Measurements from ENCODE around the gene BLOC1S3.

Gene BLOC1S3

DNA sequence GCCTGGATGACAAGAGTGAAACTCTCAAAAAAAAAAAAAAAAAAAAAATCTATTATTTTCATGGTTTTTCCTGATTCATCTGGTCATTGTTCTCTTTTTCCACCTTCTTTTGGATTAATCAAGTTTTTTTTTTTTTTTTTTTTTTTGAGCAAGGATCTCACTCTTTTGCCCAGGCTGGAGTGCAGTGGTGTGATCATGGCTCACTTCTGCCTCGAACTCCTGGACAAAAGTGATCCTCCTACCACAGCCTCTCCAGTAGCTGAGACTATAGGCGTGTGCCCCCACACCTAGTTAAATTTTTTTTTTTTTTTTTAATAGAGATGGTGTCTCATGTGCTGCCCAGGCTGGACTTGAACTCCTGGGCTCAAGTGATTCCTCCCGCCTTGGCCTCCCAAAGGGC, 27.7 kb downstream of the BLOC1S3 start:
- no peak overlapping the region for H3K27ac ChIP-seq
- TF ChIP-seq, protein P1, sequence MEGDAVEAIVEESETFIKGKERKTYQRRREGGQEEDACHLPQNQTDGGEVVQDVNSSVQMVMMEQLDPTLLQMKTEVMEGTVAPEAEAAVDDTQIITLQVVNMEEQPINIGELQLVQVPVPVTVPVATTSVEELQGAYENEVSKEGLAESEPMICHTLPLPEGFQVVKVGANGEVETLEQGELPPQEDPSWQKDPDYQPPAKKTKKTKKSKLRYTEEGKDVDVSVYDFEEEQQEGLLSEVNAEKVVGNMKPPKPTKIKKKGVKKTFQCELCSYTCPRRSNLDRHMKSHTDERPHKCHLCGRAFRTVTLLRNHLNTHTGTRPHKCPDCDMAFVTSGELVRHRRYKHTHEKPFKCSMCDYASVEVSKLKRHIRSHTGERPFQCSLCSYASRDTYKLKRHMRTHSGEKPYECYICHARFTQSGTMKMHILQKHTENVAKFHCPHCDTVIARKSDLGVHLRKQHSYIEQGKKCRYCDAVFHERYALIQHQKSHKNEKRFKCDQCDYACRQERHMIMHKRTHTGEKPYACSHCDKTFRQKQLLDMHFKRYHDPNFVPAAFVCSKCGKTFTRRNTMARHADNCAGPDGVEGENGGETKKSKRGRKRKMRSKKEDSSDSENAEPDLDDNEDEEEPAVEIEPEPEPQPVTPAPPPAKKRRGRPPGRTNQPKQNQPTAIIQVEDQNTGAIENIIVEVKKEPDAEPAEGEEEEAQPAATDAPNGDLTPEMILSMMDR (conservative IDR thresholded peaks at IDR 0.05) = no peak
- TF ChIP-seq ZFX (IDR thresholded peaks at IDR 0.05) = no peak

DNA sequence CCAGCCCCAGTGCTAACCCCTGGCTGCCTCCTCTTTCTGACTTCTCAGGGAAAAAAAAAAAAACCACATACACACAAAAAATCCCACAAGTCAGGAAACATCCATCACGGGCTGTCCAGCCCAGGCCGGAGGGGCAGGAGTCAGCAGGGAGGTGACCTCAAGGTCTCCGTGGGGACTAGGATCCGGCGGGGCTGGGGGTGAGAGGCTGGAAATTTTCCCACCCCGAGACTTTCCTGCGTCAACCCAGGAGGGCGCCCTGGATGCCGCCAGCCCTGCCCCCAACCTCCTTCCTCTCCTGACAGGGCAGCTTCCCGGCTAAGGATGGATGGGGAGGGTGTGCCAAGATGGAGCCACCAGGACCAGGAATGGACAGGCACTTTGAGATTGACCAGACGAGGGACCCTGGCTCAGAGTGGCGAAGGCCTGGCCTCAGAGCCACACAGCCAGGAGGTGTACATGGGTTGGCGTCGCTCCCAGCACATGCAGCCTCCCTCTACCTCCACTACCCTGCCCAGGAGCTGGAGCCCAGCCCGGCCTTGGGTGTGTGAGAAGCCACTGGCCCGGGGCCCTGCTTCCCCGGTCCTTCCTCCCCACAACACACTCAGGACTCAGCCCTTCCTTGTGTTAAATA, 33.3 kb downstream of the BLOC1S3 start:
- no peak for TF ChIP-seq ZFX (IDR thresholded peaks at IDR 0.05)
- TF ChIP-seq, protein P1 (conservative IDR thresholded peaks at IDR 0.05) = no peak
- peak overlapping the region; percentile 8; the same call in 1 of the 2 replicates for H3K27ac ChIP-seq

DNA sequence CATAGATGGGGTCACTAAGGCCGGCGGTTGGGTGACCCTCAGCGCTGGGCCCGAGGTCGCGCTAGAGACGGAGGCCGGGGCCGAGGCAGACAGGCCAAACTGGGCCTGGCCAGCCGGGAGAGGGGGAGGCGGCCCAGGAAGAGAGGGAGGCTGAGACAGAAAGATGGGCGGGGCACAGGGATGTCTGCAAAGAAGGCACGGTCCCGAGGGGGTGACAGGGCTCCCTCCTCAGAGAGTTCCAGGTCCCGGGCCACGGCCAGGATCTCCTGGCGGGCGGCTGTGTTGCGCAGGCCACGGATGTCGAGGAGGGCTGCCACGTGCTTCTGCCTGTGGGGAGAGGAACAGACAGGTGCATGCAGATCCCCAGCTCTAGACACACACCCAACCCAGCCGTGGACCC, 34.4 kb downstream of the BLOC1S3 start:
- H3K27ac ChIP-seq = no peak overlapping the region
- TF ChIP-seq ZFX (IDR thresholded peaks at IDR 0.05) = no peak
- TF ChIP-seq, protein P1 (conservative IDR thresholded peaks at IDR 0.05) = no peak

DNA sequence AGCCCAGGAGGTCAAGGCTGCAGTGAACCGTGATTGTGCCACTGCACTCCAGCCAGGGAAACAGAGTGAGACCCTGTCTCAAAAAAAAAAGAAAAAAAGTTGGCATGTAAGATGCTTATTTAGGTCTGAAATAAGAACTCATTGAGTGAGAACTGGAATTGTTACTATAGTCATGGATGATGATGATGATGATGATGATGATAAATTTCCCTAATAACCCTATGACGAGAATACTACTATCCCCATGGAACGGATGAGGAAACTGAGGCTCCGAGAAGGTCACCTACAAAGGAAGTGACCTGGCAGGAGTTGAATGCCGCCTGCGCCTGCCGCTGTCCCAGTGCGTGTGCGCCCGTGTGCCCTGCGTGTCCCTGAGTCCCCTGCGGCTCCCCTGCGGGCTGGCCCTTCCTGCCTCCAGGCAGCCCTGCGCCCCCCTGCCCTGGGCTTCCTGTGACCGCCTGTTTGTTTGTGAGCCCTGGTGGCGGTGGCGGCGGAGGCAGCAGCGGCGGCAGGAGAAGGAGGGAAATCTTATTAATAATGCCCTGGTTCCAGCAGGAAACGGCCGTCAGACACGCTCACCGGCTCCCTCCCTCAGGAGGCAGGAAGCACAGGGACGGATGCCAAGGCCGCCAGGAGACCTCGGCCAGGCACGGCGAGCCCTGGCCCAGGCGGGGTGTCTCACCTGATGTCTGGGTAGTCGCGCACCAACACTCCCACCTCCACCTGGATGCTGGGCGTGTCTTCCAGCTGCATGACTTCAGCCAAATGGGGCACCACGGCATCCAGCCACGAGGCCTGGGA, 37.0 kb downstream of the BLOC1S3 start:
- no peak overlapping the region; the same call in 1 of the 2 replicates for H3K27ac ChIP-seq
- TF ChIP-seq ZFX (IDR thresholded peaks at IDR 0.05) = no peak
- TF ChIP-seq, protein P1 (conservative IDR thresholded peaks at IDR 0.05) = no peak

DNA sequence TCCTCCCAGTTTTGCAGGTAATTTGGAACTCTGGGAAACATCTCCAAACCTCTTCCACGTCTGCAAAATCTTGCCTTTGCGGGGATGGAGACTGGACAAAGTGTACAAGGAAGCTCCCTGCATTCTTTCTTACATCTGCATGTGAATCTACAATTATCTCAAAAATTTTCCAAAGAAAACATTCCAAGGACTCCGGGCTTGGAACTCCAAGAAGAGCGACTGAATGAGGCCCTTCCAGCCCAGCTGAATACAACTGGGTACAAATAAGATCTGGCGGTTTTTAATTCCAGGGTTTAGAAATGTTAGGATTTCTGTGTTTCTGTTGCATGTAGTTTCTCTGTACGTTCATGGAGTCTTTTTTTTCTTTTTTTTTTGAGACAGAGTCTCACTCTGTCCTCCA, 38.1 kb downstream of the BLOC1S3 start:
- H3K27ac ChIP-seq = no peak overlapping the region
- TF ChIP-seq, protein P1 (conservative IDR thresholded peaks at IDR 0.05) = no peak
- no peak for TF ChIP-seq ZFX (IDR thresholded peaks at IDR 0.05)

DNA sequence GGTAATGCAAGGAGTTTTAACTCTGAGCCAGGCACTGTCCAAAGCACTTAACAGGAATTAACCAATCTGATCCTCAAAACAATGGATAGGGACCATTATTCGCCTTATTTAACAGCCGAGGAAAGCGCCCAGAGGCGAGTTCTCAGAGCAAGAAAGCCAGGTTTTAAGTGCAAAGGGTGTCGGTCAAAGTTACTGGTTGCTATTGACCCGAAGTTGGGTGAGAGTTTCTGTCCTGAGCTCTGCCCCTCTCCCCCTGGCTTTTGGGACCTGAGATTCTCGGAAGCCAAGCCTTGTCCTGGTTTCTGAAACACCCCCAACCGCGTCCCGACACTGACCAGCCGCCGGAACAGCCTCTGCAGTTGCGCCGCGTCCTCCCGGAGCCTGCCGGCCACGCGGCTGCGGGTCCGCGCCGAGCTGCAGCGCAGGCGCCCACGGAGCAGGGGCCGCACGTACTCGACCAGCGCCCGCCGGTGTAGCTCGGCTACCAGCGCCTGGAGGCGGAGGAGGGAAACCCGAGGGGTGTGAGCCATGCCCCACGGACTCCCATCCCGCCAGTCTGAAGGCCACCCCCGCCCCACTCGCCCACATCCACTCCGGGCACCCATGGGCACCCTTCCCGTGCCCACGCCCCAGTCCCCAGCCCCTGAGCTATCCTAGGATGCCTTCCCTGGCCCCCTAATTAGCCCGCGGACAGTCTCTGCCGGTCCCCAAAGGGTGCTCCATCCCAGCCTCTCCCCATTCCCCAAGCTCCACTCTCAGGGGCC, 38.8 kb downstream of the BLOC1S3 start:
- H3K27ac ChIP-seq = no peak overlapping the region
- TF ChIP-seq, protein P1 (conservative IDR thresholded peaks at IDR 0.05) = no peak
- no peak for TF ChIP-seq ZFX (IDR thresholded peaks at IDR 0.05)

DNA sequence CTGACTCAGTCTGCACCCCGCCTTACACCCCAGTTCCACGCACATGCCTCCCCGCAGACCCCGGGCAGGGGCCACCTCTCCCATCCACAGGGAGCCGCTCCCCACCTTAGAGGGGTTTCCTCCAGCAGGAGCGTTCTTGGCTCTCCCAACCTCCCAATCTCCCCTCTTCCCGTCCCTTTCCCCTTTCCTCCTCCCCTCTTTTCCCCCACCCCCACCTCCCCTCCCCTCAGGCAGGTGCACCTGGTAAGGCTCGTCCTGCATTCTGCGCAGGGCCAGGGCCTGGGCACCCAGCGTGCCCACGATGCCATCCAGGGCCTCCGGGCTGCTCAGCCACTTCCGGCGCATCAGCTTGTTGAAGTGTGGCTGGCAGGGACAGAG, 39.4 kb downstream of the BLOC1S3 start:
- H3K27ac ChIP-seq = no peak overlapping the region
- TF ChIP-seq, protein P1 (conservative IDR thresholded peaks at IDR 0.05) = no peak
- TF ChIP-seq ZFX (IDR thresholded peaks at IDR 0.05) = no peak

Measured in C4-2B (cell line).